AG10803 (cell line): Measurements from ENCODE around the gene HOXA3.

Experiments used
- DNase-seq: peaks from one replicate; pipeline ENCODE4 v3.0.0; 2010; ENCODE audit warnings: low read depth
- H3K4me3 ChIP-seq: 2 replicates; pipeline ENCODE4 v1.5.1; 2011; ENCODE audit warnings: mild to moderate bottlenecking, low read length, control low read depth
- TF ChIP-seq, protein P1 (sequence below): conservative IDR thresholded peaks from 2 replicates; pipeline ENCODE4 v1.5.1; 2011; ENCODE audit warnings: mild to moderate bottlenecking, low read length, control low read depth, inconsistent platforms

The HOXA3 gene

GRCh38 chr7:27128776-27129728, 23.3 kb downstream of the HOXA3 start:
- DNase-seq, result no peak
- TF ChIP-seq, protein P1, sequence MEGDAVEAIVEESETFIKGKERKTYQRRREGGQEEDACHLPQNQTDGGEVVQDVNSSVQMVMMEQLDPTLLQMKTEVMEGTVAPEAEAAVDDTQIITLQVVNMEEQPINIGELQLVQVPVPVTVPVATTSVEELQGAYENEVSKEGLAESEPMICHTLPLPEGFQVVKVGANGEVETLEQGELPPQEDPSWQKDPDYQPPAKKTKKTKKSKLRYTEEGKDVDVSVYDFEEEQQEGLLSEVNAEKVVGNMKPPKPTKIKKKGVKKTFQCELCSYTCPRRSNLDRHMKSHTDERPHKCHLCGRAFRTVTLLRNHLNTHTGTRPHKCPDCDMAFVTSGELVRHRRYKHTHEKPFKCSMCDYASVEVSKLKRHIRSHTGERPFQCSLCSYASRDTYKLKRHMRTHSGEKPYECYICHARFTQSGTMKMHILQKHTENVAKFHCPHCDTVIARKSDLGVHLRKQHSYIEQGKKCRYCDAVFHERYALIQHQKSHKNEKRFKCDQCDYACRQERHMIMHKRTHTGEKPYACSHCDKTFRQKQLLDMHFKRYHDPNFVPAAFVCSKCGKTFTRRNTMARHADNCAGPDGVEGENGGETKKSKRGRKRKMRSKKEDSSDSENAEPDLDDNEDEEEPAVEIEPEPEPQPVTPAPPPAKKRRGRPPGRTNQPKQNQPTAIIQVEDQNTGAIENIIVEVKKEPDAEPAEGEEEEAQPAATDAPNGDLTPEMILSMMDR, result no peak
- peak overlapping the region; percentile 65 for H3K4me3 ChIP-seq

DNA sequence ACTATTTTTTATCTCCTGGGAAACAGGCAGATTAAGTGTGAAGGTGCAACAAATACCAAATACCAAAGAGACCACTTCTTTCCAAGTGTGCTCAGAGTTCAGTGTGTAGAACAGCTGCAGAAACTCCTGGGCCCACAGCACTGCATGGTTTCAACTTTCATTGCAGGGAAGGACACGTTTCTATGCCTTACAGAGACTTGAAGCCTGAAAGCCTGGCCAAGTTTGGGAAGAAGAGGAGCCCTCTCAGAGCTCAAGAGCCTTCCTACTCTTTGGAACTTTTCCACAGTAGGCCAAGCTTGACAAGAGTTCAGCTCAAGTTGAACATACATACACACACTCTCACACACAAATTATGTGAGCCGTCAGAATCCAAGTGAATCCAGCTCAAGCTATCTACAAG, 24.3 kb downstream of the HOXA3 start:
- TF ChIP-seq, protein P1, result no peak
- H3K4me3 ChIP-seq, result no peak overlapping the region
- no peak for DNase-seq

- TF ChIP-seq, protein P1, result no peak
- no peak overlapping the region for H3K4me3 ChIP-seq
- no peak for DNase-seq
These were observed 25.6 kb downstream of the HOXA3 start for GRCh38 chr7:27126596-27127327.

GRCh38 chr7:27125986-27126394, 26.4 kb downstream of the HOXA3 start:
- TF ChIP-seq, protein P1, result no peak
- no peak for DNase-seq
- no peak overlapping the region for H3K4me3 ChIP-seq

- H3K4me3 ChIP-seq, result no peak overlapping the region
- TF ChIP-seq, protein P1, result no peak
- DNase-seq, result no peak
These were observed 27.3 kb downstream of the HOXA3 start for GRCh38 chr7:27124902-27125689.

GRCh38 chr7:27124096-27124901, 28.1 kb downstream of the HOXA3 start:
- H3K4me3 ChIP-seq, result no peak overlapping the region
- TF ChIP-seq, protein P1, result no peak
- peak; percentile 50 for DNase-seq
